Measurements from ENCODE around the gene ALG13. TPM values are rescaled to one million over a fixed set of nuclear protein-coding genes. Genes with fewer than 3 reads are reported as not detected.

ALG13 gene
- total and polyA plus RNA-seq, 2 donors from 2014 or later = 43.1 to 45.5 TPM

- no peak overlapping the region for H3K4me3 ChIP-seq (ENCODE audit: low read length in 3 of 3)
- H3K4me1 ChIP-seq (ENCODE audit: control insufficient read depth in 2 of 3, insufficient read depth in 2 of 3, low read depth in 1 of 3, low read length in 3 of 3) = no peaks in the 10 kb centered on the region
- no peak for FAIRE-seq
- no peak overlapping the region for H3K9ac ChIP-seq (ENCODE audit: low read length in 3 of 3)
- no peak overlapping the region for H3K27ac ChIP-seq (ENCODE audit: low read depth in 2 of 2, low read length in 2 of 2)
- no peaks in the 10 kb centered on the region for H3K9me3 ChIP-seq (ENCODE audit: control insufficient read depth in 2 of 3, insufficient read depth in 1 of 3, low read length in 3 of 3)
- TF ChIP-seq CTCF (IDR thresholded peaks at IDR 0.05; ENCODE audit: borderline replicate concordance, extremely low read depth, insufficient read depth) = no peak
- DNase-seq = no peak
- H3K27me3 ChIP-seq (ENCODE audit: control insufficient read depth, insufficient read depth, low read length) = peaks cover 2% of the 10 kb centered on the region
- no peaks in the 10 kb centered on the region for H3K36me3 ChIP-seq (ENCODE audit: control insufficient read depth in 2 of 3, insufficient read depth in 3 of 3, low read length in 3 of 3)
- intact Hi-C loops (cut with DNase I) = no loop called here
Observed at GRCh38 chrX:111695297-111695880, 14.4 kb downstream of the ALG13 start.

GRCh38 chrX:111719426-111720210 lies 38.6 kb downstream of the ALG13 start:
- Histone ChIP-seq H3K27me3 (ENCODE audit: control insufficient read depth, insufficient read depth, low read length) (no peaks in the 10 kb centered on the region), H3K9me3 (ENCODE audit: control insufficient read depth in 2 of 3, insufficient read depth in 1 of 3, low read length in 3 of 3) (no peaks in the 10 kb centered on the region), H3K4me1 (ENCODE audit: control insufficient read depth in 2 of 3, insufficient read depth in 2 of 3, low read depth in 1 of 3, low read length in 3 of 3) (no peaks in the 10 kb centered on the region), H3K4me3 (ENCODE audit: low read length in 3 of 3) (no peak overlapping the region), H3K27ac (ENCODE audit: low read depth in 2 of 2, low read length in 2 of 2) (no peak overlapping the region), H3K9ac (ENCODE audit: low read length in 3 of 3) (no peak overlapping the region), H3K36me3 (ENCODE audit: control insufficient read depth in 2 of 3, insufficient read depth in 3 of 3, low read length in 3 of 3) (peaks cover 0 to 3% (median 0%) of the 10 kb centered on the region in 3 donors)
- FAIRE-seq = no peak
- no peak for TF ChIP-seq CTCF (IDR thresholded peaks at IDR 0.05; ENCODE audit: borderline replicate concordance, extremely low read depth, insufficient read depth)
- intact Hi-C loops (cut with DNase I) = no loop called here
- peak in 2 of 5 donors; percentile 4 to 10 for DNase-seq

GRCh38 chrX:111728096-111728495 lies 47.1 kb downstream of the ALG13 start:
- TF ChIP-seq CTCF (IDR thresholded peaks at IDR 0.05; ENCODE audit: borderline replicate concordance, extremely low read depth, insufficient read depth) = no peak
- H3K9me3 ChIP-seq (ENCODE audit: control insufficient read depth in 2 of 3, insufficient read depth in 1 of 3, low read length in 3 of 3) = no peaks in the 10 kb centered on the region
- no peaks in the 10 kb centered on the region for H3K4me1 ChIP-seq (ENCODE audit: control insufficient read depth in 2 of 3, insufficient read depth in 2 of 3, low read depth in 1 of 3, low read length in 3 of 3)
- no peak overlapping the region for H3K9ac ChIP-seq (ENCODE audit: low read length in 3 of 3)
- no peak overlapping the region for H3K27ac ChIP-seq (ENCODE audit: low read depth in 2 of 2, low read length in 2 of 2)
- DNase-seq = no peak
- no peaks in the 10 kb centered on the region for H3K27me3 ChIP-seq (ENCODE audit: control insufficient read depth, insufficient read depth, low read length)
- intact Hi-C loops (cut with DNase I) = no loop called here
- FAIRE-seq = no peak
- H3K36me3 ChIP-seq (ENCODE audit: control insufficient read depth in 2 of 3, insufficient read depth in 3 of 3, low read length in 3 of 3) = peaks cover 0 to 8% (median 2%) of the 10 kb centered on the region in 3 donors
- no peak overlapping the region for H3K4me3 ChIP-seq (ENCODE audit: low read length in 3 of 3)
